CD4-positive, alpha-beta T cell treated with Interleukin-4 for 1 hour (primary cell): ENCODE data around the gene LRRC26.
A peak's percentile ranks its signal among the peaks of the same experiment; 100 is the strongest.
"Not testable (repeated sequence)": the region's sequence is repeated elsewhere in the genome, so short reads cannot be mapped to it uniquely, and the experiment has no call there.

ENCODE experiments used
- DNase-seq, 2 donors: peaks; one replicate each; pipeline ENCODE4 v3.0.0-alpha.2; 2020 to 2022

Gene LRRC26

GRCh38 chr9:137130176-137130755, 39.6 kb downstream of the LRRC26 start:
- no peak for DNase-seq

- DNase-seq: peak; percentile 90 to 91
Measured at GRCh38 chr9:137129456-137130175, 40.2 kb downstream of the LRRC26 start.

DNA sequence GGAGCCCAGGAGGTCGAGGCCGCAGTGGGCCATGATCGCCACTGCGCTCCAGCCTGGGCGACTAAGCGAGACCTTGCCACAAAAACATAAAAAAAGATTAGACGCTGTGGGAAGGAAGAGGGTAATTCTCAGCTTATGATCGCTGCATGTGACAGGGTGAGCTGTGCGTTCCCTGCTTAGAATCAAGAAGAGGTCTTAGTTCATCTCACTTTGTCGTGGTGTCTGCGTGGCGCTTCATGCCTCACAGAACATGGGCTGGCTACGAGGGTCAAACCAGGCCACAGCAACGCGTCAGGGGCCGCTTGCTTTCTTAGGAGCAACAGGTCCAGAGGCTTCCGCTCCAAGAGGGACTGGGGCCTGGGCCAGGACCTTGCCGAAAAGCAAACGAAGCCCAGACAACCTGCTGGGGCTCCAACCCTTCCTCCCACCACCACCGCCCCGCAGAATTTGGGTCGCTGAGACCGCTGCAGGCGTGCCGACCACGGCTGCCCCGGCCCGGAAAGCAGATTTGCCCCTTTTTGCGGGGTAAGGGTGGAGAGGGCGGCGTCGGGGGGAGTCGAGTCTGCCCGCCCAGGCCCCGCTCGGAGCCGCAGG, 40.9 kb downstream of the LRRC26 start:
- peak in 1 of 2 donors; percentile 28 for DNase-seq

DNA sequence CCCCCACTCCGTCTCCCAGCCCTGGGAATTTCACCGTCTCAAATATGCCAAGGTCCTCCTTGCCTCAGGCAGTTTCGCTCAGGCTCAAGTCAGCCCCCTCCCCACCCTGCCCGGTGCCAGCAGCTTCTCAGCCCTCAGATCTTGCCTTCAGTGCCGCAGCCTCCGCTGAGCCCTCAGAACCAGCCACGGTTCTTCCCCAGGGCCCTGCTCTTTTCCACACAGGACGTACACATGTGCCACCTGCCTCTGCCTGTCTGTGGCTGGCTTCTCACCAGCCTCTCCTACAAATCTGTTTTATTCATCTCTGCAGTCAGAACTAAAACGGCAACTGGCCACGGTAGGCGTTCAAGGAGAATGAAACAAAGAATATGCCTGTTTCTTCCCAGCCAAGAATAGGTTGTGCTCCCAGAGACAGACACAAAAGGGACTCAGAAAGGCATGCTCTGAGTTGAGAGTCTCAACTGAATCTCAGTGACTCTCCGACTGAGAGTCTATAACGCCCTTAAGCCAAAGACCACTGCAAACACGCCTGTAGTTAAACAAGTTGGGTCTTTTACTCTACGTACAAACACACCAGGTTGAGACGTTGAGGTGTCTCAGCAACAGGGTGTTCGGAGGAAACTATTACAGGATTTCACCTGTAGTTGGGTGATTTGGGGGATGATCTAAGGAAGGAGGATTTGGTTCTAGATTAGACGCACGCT, 41.5 kb downstream of the LRRC26 start:
- DNase-seq: no peak

DNA sequence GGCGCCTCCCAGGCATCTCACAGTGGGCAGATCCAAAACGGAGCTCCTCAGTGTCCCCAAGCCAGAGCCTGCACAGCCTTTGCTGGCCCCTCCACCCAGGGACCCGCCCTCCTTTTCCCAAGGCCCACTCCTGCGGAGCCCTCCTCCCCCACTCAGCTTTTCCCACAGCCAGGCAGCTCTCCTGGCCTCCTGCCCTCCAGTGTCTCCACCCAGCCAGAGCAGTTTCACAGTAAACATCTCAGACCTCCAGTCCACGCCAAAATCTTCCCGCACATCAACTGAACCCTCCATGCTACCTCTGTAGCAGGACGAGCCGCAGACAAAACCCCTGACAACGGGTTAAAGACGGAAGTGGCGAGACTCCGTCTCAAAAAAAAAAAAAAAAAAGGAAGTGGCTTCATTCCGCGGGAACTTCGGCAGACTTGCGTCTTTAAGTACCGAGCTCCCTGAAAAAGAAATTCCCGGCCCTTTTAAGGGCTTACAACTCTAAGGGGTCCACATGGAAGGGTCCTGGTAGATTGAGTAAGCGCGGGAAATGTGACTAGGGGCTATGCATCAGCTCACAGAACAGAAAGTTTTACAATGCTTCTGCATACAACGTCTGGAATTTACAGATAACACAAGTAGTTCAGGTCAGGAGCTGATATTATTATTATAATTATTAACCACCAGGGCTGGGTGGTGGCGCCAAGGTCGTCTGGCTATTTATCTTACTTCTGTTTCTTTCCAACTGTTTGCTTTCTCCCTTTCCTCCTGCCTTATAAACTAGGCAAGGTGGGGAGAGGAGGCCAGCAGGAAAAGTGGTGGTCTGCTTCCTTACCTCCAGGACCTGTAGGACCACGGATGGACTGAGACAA, 42.3 kb downstream of the LRRC26 start:
- peak; percentile 48 to 51 for DNase-seq

DNA sequence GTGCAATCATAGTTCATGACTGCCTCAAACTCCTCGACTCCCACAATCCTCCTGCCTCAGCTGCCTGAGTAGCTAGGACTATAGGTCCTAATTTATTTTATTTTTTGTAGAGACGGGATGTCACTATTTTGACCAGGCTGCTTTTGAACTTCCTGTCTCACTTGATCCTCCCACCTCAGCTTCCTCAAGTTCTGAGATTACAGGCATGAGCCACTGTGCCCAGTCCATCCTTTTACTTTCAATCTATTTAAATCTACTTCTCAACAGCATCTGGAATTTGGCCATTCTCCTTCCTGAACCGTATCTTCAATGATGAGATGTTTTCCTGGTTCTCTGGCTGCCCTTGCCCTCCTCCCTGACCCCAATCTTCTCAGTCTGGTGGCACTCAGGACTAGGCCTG, 43.1 kb downstream of the LRRC26 start:
- no peak for DNase-seq

- not testable (repeated sequence) for DNase-seq
Measured at GRCh38 chr9:137123952-137124462, 45.8 kb downstream of the LRRC26 start.

DNA sequence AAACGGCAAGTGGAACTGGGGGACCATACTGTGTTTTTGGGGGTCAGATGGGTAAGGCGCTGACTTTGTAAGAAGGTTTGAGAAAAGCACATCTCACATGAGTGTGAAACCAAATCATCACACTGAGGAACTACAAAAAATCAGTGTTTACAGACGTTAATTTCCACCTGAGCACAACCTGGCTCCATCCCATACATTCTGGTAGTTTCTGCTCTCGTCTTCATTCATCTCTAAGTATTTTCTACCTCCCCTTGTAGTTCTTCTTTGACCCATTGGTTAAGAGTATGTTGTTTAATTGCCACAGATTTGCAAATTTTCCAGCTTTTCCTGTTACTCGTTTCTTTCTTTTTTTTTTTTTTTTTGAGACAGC, 46.4 kb downstream of the LRRC26 start:
- no peak for DNase-seq

- not testable (repeated sequence) for DNase-seq
Measured at GRCh38 chr9:137122796-137123467, 46.9 kb downstream of the LRRC26 start.

DNA sequence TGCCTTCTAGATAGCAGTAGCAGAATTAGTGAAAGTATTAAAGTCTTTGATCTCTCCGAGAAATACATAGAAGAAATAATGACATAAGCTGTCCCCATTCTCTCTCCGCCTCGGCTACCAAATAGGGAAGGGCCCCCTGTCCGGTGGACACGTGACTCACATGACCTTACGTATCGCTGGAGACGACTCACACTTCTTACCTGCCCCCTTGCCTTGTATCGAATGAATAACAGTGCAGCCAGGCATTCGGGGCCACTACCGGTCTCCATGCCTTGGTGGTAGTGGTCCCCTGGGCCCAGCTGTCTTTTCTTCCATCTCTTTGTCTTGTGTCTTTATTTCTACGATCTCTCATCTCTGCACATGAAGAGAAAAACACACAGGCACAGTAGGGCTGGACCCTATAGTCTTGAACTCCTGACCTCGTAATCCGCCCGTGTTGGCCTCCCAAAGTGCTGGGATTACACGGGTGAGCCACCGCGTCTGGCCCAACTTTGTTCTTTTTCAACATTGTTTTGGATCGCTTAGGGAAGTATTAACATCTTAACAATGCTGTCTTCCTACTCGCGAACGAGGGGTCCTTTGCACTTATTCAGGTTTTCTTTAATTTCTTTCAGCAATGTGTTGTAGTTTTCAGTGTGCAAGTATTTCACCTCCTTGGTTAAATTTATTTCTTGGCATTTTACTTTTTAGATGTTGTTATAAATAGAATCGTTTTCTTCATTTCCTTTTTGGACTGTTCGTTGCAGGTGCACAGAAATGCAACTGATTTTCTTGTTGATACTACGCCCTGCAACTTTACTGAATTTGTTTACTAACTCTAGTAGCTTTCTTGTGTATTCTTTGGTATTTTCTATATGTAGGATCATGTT, 47.7 kb downstream of the LRRC26 start:
- not testable (repeated sequence) for DNase-seq
